HG03025 (cell line): Measurements from ENCODE around the gene DDX59.
"Not testable (repeated sequence)": the region's sequence is repeated elsewhere in the genome, so short reads cannot be mapped to it uniquely, and the experiment has no call there.

Experiments
- ATAC-seq: cut with Tn5 transposase; IDR thresholded peaks from one replicate; pipeline ENCODE4 v1.9.1; 2021; ENCODE audit warnings: mild to moderate bottlenecking, moderate library complexity; ENCODE audit not compliant: unreplicated experiment, low FRiP score

DDX59 gene

DNA sequence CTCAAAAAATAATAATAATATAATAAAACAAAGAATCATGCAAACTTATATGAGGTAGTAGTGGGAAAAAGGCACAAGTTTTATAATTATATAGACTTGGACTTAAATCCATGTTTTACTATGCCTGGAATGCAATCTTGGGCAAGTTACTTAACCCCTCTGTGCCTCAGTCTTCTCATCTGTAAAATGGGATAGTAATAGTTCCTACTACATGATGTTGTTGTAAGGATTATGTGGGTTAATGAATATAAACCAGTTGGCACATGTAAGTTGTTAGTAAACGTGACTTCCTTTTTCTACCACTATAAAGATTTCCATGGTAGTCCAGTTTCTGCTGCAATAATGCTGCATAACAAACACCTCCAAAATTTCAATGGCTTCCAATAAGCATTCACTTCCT lies 38.3 kb downstream of the DDX59 start:
- no peak for ATAC-seq

DNA sequence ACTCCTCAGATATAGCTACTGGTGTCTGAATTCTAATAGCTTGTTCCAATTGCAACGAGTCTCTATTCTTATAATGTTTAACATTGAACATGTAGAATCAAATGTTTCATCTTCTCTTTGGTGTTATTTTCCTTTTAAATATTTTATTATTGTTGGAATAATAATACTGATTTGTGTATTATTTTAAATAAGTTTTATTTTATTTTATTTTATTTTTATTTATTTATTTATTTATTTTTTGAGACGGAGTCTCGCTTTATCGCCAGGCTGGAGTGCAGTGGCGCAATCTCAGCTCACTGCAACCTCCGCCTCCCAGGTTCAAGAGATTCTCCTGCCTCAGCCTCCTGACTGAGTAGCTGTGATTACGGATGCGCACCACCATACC lies 39.2 kb downstream of the DDX59 start:
- not testable (repeated sequence) for ATAC-seq

DNA sequence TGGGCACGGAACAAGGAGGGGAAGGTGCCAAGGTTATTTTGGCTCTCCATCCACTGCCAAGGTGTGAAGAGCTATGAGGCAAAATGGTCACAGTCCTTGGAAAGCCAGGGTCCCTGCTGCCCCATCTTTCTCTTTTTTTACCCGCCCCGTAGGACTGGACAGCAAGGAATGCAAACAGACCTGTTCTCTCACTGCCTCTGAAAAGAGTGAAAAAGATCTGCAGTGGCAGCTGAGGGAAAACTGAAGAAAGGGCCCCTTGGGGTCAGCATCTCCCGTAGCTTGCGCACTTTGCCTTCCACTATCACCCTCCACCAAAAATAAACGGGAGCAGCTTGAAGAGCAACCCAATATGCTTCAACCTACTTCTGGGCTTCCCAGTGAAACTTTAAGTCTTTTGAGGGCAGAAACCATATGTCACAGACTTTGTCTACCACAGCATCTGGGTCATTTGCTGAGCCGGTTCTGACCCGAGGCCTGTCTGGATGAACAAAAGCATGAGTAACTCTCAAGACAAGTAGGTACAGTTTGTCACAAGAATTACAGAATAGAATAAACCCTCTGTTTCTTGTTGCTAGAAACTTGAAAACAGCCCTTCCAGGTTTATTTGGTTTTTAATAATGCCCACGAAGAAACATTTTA lies 39.7 kb downstream of the DDX59 start:
- ATAC-seq = no peak

DNA sequence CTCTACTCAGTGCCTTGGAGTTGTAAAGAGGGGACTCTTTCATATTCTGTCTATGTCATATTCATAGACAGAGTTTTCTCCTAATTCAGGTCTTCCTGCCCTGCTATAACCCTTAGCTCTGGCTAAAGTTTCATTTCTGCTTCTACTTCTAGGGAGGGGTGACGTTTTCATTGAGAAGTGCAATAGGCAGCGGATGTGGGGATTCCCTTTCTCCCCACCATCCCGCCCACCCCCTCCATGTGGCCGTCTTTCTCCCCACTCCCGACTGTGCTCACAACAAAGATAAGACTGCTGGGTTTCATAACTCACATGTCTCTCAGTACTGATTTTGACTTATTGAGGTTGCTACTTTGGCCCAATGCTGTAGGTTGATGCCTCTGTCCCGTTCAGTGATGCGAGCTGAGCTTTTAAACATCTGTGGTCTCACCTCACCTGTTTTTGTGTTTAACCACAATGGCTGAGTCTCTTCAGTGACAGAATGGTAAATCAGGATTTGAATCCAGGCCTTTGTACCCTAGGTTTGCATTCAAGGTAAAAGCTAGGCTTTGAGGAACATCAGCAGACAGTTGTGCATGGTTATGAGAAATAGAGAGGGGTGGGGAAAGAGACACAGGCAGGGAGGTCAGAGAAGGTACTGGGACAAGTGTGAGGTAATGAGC lies 41.4 kb downstream of the DDX59 start:
- ATAC-seq = peak; percentile 88

DNA sequence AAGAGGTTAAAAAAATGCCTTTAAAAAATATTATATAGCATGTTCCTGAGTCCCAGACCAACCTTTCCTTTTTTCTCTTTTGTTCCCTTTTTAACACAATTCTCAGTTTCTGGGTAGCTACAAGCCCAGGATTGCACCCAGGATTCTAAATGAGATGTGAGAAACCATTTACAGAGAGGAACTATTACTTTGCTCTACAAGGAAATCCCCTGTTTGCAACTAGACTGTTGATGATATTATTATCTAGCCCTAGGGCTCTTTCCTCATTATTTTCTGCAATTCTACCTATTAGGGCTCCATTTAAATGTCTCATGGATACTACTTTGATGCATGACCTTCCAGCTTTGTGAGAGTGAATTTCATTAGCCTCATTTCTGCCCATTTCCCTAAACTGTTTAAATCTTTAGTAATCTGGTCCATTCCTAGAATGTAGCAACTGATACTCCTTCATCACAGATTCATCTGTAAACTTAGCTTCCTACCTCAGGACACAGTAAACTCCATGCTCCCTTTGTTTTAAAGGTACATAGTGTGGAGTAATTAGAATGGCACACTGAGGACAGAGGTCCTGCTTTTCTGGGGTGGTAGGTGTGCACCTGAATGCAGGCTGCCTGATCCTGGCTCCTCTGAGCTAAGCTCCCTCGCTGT lies 42.0 kb downstream of the DDX59 start:
- ATAC-seq = no peak

DNA sequence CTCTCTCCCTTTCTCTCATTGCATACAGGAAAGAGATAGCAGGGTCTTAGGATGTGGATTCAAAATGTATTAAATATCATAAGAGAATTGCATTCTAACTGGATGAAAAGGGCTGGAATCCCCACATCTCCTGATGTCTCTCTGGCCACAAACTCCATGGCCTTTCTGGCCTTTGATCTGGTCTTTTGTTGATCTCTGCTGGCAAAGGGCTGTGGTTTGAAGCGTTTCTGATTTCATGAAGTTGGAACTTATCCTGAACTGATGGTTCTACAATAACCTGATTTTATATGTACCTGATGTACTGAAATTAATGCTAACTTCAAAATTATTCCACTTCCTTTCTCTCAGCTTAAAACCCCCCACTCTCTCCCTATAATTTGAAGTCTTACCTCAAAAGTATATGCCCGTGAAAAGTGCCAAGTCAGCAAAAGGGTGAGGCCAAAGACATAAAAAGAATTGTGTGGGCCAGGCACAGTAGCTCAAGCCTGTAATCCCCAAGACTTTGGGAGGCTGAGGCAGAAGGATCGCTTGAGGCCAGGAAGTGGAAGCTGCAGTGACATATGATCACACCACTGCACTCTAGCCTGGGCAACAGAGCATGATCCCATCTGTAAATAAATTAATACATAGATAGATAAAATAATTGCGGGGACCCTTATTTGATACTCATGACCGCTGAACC lies 42.7 kb downstream of the DDX59 start:
- ATAC-seq = no peak

DNA sequence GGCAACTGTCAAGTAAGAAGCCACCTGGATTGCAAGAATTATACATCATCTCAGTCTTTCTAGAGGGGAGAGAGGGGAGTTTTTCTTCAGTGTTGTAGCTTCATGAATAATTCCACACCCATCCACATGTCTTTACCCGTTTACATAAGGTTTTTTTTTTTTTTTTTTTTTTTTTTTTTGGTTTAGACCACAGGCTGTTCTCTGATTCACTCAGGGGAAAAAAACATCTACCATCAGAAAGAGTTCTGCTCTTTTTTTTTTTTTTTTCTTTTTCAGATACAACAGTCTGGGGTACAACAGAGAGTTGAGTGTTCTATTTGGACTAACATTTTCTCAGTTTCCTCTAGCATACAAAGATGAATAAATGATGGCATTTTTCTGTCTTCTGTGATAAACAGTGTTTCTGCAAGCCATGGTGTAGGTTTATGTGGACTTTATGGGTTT lies 44.3 kb downstream of the DDX59 start:
- no peak for ATAC-seq

DNA sequence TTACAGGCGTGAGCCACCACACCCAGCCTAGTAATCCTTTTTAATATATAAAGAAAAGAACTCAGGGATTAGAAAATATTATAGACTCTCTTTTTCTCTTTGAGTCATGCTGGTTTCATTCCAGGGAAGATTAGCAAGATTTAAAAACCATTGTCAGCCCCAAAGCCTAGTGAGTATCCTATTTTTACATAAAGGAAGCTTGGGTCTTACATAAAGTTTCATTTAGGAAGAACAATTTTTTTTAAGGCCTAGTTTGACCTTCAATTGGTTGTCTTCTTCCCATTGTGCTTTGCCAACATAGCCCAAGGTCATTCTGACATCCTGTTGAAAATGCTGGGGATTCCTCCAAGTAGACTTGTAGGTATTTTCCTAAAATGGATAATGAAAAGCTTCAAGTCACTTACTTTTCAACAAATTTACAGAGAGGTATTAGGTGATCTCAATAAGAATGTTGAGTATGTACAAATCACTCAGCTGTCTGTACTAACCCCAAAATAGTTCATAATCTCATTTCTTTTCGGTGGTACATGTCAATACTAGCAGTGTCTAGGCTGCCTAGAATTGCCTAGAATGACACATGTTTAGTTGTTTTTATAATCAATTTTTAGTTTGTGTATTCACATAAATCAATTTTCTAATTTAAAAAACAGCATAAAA lies 44.9 kb downstream of the DDX59 start:
- no peak for ATAC-seq

DNA sequence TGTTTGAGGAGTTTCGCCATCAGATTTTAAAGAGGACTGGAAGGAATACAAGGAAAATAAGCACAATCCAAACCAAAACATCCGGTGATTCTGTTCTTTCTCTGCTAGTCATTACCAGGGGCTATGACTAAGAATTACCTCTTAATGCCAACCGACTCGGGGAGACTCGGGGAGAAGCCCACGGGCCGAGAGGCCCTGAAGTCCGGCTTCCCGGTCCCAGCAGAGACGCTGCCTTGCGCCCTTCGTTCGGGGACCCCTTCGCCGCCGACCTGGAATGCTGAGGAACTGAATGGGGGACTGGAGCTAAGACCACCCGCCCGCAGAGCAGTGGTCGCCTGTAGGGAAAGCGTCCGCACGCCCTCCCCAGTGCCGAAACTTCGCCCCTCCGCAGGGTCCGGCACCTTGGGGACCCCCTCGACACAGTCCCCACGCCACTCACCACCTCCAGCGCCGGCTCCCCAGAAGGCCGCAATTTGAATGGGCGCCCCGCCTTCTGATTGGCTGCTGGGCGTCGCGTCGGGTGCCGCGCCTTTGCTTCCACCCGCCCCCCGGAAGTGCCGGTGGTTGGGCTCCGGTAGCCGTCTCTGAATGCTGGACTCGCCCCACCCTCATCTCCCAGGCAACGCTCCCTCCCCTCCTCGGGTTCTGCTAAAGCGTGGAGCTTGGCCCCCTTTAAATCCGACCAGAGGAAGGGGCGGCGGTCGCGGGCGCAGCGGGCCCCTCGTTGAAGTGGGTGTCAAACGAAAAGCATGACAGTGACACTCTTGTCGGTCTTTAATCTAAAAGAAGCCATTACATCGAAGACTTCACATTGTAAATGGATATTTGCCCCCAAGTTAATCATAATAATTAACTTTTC lies 49.2 kb downstream of the DDX59 start, which contains the start of gene KIF14:
Gene KIF14 (minus strand): TSS at position 479 of the 859 bp plus-strand sequence. CDS start 2,028 bp downstream, outside the sequence.
- ATAC-seq = peak; percentile 94

DNA sequence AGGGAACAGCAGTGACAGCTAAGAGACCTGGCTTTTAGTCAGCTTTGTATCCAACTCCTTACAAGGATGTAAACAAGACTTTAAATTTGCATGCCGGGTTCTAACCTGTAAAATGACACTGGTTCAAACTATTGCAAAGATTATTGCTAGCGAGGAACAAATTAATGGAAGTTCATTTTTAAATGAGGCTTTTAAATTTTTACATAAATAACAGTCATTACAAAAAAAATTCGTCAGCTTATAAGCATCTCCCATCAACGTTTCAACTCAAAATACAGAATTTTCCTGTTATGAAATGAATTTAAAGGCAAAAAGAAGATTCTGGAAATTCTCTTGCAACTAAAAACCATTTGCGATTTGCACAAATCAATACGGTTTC lies 49.8 kb downstream of the DDX59 start:
- no peak for ATAC-seq

DNA sequence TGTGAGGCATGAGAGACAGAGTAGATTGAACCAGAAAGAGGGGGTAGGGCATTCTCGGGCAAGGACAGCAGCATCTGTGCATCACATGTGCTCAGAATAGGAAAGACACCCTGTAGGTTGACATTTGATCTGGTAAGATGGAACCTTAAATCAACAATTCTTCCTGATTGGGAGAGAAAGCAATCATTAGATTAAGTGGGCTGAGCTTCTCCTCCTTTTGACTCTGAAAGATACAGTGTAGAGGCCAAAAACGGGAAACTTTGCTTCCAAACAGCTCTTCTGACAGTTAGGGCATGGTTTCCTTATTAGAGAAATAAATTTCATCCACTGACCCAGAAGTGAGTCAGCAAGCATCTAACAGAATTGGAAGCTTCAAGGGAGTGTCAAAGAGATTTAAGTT lies 58.9 kb downstream of the DDX59 start:
- ATAC-seq = no peak

DNA sequence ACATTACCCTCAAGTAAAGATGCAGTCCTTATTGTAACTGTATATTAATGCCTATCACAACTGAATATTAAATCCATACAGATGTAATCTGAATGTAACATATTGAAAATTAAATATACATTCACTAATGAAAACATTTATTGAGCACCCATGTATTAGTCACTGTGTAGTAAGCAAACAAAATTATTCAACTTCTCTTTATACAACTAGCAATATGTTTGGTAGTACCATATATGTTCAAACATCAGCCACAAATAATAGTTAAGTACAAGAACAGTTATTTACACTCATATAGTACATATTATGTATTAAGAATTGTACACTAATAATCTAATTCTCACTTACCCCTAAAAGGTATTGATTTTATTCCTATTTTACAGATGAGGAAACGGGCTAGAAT lies 67.1 kb downstream of the DDX59 start:
- ATAC-seq = no peak
